Left lung (tissue), 10 donors: ENCODE results near the gene APEH. TPM values are rescaled to one million over a fixed set of nuclear protein-coding genes. Genes with fewer than 3 reads are reported as not detected.

Experiments used
- ATAC-seq: fragments of 200-7000 bp; cut with Tn5 transposase; one replicate; pipeline ENCODE4 v1.9.1; 2020; ENCODE audit warnings: moderate library complexity
- DNase-seq, 4 donors: peaks; one replicate each; pipeline ENCODE4 v3.0.0-alpha.2; 2013 to 2020
- H3K27ac ChIP-seq, 2 donors: fragments of 200-600 bp; sonication (generic) in 1 of 2; one replicate each; pipeline versions ENCODE4 v1.5.0 to v1.8.0; 2020 to 2021
- H3K27me3 ChIP-seq, 2 donors: fragments of 200-600 bp; sonication (generic) in 1 of 2; one replicate each; pipeline versions ENCODE4 v1.5.0 to v1.8.0; 2020 to 2021
- H3K36me3 ChIP-seq, 2 donors: fragments of 200-600 bp; sonication (generic) in 1 of 2; one replicate each; pipeline versions ENCODE4 v1.5.0 to v1.8.0; 2020 to 2021
- H3K4me1 ChIP-seq, 2 donors: fragments of 200-600 bp; one replicate each; pipeline ENCODE4 v1.8.0; 2021
- H3K4me3 ChIP-seq, 2 donors: fragments of 200-600 bp; sonication (generic) in 1 of 2; one replicate each; pipeline versions ENCODE4 v1.5.0 to v1.8.0; 2020 to 2021; ENCODE audit warnings: mild to moderate bottlenecking in 1 of 2
- H3K9me3 ChIP-seq, 2 donors: fragments of 200-600 bp; sonication (generic) in 1 of 2; one replicate each; pipeline versions ENCODE4 v1.5.0 to v1.8.0; 2020 to 2021
- intact Hi-C, 2 donors: fragments of 100-400 bp; cut with DNase I; formaldehyde crosslinking; loops; one replicate each; pipeline versions ENCODE4 v1.11.2 to v1.14.2; 2022
- polyA plus RNA-seq, 6 donors: library from polyadenylated mRNA; unstranded; fragments of 120-200 nt; gene quantifications; one replicate each; pipeline ENCODE4 v1.2.1, GENCODE V29; 2013; ENCODE audit not compliant: insufficient read length in 6 of 6
- total RNA-seq, 2 donors: library from RNA; stranded (reverse); fragmentation: NEBNext Ultra II Directional; extraction: Animal tissue kit (Norgen Biotek cat#: 25700); gene quantifications; one replicate each; pipeline ENCODE4 v1.2.1, GENCODE V29; 2021
- TF ChIP-seq, protein P1 (sequence below), 2 donors: fragments of 200-600 bp; sonication (generic) in 1 of 2; IDR thresholded peaks; one replicate each; pipeline versions ENCODE4 v1.5.0 to v1.8.0; 2021; ENCODE audit warnings: antibody characterized with exemption in 2 of 2
- donor health status: DM: no; HTN: yes; CAD: no.
- donor health status: DM: no; HTN: no; CAD: no.

APEH gene
- total and polyA plus RNA-seq, 8 donors = 88.6 to 122 (median 105) TPM

DNA sequence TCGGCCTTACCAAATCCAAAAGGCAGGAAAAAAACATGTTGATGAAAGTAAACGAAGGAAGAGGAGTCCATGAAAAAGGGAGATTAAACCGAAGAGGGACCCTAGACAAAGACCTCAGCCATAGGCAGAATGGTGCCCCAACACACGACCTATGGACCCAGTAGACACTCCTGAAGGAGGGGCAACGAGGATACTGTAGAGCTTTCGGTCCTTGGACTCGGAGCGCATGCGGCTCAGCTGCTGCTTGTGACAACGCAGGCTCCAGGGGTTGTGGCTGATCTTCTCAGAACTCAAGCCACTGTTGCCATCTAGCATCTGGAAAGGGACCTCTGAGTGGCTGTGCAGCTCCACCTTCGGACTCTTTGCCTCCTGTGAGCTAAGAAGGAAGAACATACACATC lies 58.4 kb downstream of the APEH start:
- H3K4me1 ChIP-seq = peaks cover 0 to 3% of the 10 kb centered on the region in 2 donors
- TF ChIP-seq, protein P1, sequence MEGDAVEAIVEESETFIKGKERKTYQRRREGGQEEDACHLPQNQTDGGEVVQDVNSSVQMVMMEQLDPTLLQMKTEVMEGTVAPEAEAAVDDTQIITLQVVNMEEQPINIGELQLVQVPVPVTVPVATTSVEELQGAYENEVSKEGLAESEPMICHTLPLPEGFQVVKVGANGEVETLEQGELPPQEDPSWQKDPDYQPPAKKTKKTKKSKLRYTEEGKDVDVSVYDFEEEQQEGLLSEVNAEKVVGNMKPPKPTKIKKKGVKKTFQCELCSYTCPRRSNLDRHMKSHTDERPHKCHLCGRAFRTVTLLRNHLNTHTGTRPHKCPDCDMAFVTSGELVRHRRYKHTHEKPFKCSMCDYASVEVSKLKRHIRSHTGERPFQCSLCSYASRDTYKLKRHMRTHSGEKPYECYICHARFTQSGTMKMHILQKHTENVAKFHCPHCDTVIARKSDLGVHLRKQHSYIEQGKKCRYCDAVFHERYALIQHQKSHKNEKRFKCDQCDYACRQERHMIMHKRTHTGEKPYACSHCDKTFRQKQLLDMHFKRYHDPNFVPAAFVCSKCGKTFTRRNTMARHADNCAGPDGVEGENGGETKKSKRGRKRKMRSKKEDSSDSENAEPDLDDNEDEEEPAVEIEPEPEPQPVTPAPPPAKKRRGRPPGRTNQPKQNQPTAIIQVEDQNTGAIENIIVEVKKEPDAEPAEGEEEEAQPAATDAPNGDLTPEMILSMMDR (IDR thresholded peaks at IDR 0.05) = no peak
- H3K36me3 ChIP-seq = peaks cover 0 to 91% of the 10 kb centered on the region in 2 donors
- no peak overlapping the region for H3K27ac ChIP-seq
- no peak overlapping the region for H3K4me3 ChIP-seq
- no peaks in the 10 kb centered on the region for H3K27me3 ChIP-seq
- ATAC-seq (no peak), DNase-seq (no peak)
- no peaks in the 10 kb centered on the region for H3K9me3 ChIP-seq
- intact Hi-C loops = no loop called here

DNA sequence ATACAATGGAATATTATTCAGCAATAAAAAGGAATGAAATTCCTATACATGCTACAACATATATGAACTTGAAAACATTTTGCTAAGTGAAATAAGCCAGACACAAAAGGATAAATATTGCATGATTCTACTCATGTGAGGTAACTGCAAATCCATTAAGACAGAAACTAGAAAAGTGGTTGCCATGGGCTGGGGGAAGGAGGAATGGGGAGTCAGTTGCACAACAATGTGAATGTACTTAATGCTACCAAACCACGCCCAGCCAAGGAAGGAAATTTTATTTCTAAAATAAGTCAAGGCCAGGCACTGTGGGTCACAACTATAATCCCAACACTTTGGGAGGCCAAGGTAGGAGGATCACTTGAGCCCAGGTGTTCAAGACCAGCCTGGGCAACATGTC lies 59.4 kb downstream of the APEH start:
- no peak for ATAC-seq
- Histone ChIP-seq H3K4me3 (no peak overlapping the region), H3K4me1 (peaks cover 0 to 3% of the 10 kb centered on the region in 2 donors), H3K9me3 (no peaks in the 10 kb centered on the region), H3K36me3 (peaks cover 2 to 91% of the 10 kb centered on the region in 2 donors), H3K27ac (no peak overlapping the region), H3K27me3 (no peaks in the 10 kb centered on the region)
- intact Hi-C loops = no loop called here
- DNase-seq = no peak
- TF ChIP-seq, protein P1 (IDR thresholded peaks at IDR 0.05) = no peak

Other genes with a start within 250 kb of the APEH start
- 10 to 100 TPM; 17.1 to 23.4 TPM for gene NICN1, start 245.0 kb upstream of the APEH start, total RNA-seq
- 10 to 100 TPM; 20.0 to 28.6 (median 25.3) TPM for gene NICN1, start 245.0 kb upstream of the APEH start, polyA plus RNA-seq
- gene DAG1, start 204.1 kb upstream of the APEH start, total RNA-seq = 100 to 1,000 TPM in 1 of 2 donors, 10 to 100 TPM in 1; 87.9 to 116 TPM
- 10 to 100 TPM; 43.4 to 58.1 (median 50.4) TPM for gene DAG1, start 204.1 kb upstream of the APEH start, polyA plus RNA-seq
- gene BSN, start 119.9 kb upstream of the APEH start, total RNA-seq = under 1 TPM; 0.26 to 0.44 TPM
- gene BSN, start 119.9 kb upstream of the APEH start, polyA plus RNA-seq = 1 to 10 TPM in 2 of 6 donors, under 1 TPM in 4; 0.67 to 1.1 (median 0.94) TPM
- 10 to 100 TPM; 12.5 to 19.1 TPM for gene MST1, start 15.1 kb downstream of the APEH start, total RNA-seq
- gene MST1, start 15.1 kb downstream of the APEH start, polyA plus RNA-seq = 10 to 100 TPM; 31.0 to 59.7 (median 39.8) TPM
- 10 to 100 TPM; 40.9 to 45.0 TPM for gene RNF123, start 15.2 kb downstream of the APEH start, total RNA-seq
- 10 to 100 TPM; 21.8 to 33.1 (median 30.4) TPM for gene RNF123, start 15.2 kb downstream of the APEH start, polyA plus RNA-seq
- under 1 TPM in 1 of 2 donors, not detected in 1; 0.47 TPM for gene AMIGO3, start 45.3 kb downstream of the APEH start, total RNA-seq
- 1 to 10 TPM in 5 of 6 donors, under 1 TPM in 1; 0.54 to 2.4 (median 1.9) TPM for gene AMIGO3, start 45.3 kb downstream of the APEH start, polyA plus RNA-seq
- gene GMPPB, start 49.6 kb downstream of the APEH start, total RNA-seq = 10 to 100 TPM; 41.0 to 69.5 TPM
- gene GMPPB, start 49.6 kb downstream of the APEH start, polyA plus RNA-seq = 10 to 100 TPM; 11.0 to 19.8 (median 12.6) TPM
- 10 to 100 TPM; 42.1 to 42.7 TPM for gene IP6K1, start 112.2 kb downstream of the APEH start, total RNA-seq
- 10 to 100 TPM; 31.8 to 51.2 (median 47.3) TPM for gene IP6K1, start 112.2 kb downstream of the APEH start, polyA plus RNA-seq
- gene CDHR4, start 125.5 kb downstream of the APEH start, total RNA-seq = 1 to 10 TPM in 1 of 2 donors, under 1 TPM in 1; 0.20 to 6.1 TPM
- 1 to 10 TPM in 5 of 6 donors, under 1 TPM in 1; 0.56 to 6.5 (median 3.8) TPM for gene CDHR4, start 125.5 kb downstream of the APEH start, polyA plus RNA-seq
- gene INKA1, start 128.9 kb downstream of the APEH start, total RNA-seq = 1 to 10 TPM; 3.7 to 6.3 TPM
- gene INKA1, start 128.9 kb downstream of the APEH start, polyA plus RNA-seq = 10 to 100 TPM; 10.4 to 18.9 (median 15.8) TPM
- 100 to 1,000 TPM in 1 of 2 donors, 10 to 100 TPM in 1; 97.4 to 121 TPM for gene UBA7, start 139.6 kb downstream of the APEH start, total RNA-seq
- gene UBA7, start 139.6 kb downstream of the APEH start, polyA plus RNA-seq = 10 to 100 TPM; 60.9 to 97.6 (median 75.9) TPM
- 1 to 10 TPM; 2.4 to 2.5 TPM for gene TRAIP, start 182.2 kb downstream of the APEH start, total RNA-seq
- gene TRAIP, start 182.2 kb downstream of the APEH start, polyA plus RNA-seq = 10 to 100 TPM; 10.1 to 15.1 (median 12.9) TPM
- gene CAMKV, start 195.6 kb downstream of the APEH start, total RNA-seq = not detected
- gene CAMKV, start 195.6 kb downstream of the APEH start, polyA plus RNA-seq = under 1 TPM in 3 of 6 donors, not detected in 3; 0.14 to 0.21 (median 0.14) TPM
- 10 to 100 TPM; 51.1 to 54.7 TPM for gene MST1R, start 229.5 kb downstream of the APEH start, total RNA-seq
- 10 to 100 TPM in 1 of 6 donors, 1 to 10 TPM in 5; 6.0 to 10.0 (median 7.9) TPM for gene MST1R, start 229.5 kb downstream of the APEH start, polyA plus RNA-seq